Measurements from ENCODE around the gene MFAP5.

DNA sequence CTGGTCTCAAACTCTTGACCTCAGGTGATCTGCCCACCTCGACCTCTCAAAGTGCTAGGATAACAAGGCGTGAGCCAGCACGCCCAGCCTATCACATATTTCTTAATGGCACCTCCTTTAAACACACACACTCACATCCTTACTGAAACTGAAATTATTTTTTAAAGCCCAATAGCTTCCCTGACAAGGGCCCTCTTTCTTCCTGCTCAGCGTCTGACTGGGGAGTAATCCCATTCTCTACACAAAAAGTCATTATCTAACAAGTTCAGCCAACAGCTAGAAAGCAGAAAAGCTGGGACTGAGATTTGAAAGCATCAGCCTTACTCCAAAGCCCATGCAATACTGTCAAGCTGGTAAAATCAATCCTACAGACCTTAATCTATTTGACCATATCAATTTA lies 40.0 kb downstream of the MFAP5 start:
- TF ChIP-seq, protein P1, sequence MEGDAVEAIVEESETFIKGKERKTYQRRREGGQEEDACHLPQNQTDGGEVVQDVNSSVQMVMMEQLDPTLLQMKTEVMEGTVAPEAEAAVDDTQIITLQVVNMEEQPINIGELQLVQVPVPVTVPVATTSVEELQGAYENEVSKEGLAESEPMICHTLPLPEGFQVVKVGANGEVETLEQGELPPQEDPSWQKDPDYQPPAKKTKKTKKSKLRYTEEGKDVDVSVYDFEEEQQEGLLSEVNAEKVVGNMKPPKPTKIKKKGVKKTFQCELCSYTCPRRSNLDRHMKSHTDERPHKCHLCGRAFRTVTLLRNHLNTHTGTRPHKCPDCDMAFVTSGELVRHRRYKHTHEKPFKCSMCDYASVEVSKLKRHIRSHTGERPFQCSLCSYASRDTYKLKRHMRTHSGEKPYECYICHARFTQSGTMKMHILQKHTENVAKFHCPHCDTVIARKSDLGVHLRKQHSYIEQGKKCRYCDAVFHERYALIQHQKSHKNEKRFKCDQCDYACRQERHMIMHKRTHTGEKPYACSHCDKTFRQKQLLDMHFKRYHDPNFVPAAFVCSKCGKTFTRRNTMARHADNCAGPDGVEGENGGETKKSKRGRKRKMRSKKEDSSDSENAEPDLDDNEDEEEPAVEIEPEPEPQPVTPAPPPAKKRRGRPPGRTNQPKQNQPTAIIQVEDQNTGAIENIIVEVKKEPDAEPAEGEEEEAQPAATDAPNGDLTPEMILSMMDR (conservative IDR thresholded peaks at IDR 0.05): no peak
- TF ChIP-seq ZFX (IDR thresholded peaks at IDR 0.05): no peak

Measured in C4-2B (cell line).